ENCODE results near the gene HOXB6.

DNA sequence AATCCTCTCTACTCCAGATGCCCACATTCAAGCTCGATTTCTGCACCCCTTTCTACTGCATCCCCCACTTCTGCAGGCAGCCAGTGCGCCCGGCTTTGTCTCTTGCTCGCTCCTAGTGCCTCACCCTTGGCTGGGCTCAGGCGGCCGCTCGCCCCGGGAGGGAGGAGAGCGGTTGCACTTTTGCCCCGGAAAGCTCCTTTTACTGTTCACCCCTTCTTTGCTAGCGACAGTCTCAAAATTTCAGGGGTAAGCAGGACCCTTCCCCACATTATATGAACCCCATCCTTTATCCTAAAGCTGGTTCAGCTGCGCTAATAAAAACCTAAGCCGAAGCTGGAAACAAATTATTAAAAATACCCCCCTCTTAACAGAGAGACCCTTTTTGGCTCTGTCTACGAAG, 12.2 kb downstream of the HOXB6 start:
- TF ChIP-seq CTCF (conservative IDR thresholded peaks at IDR 0.05; ENCODE audit: low read length) = no peak
- no peak for TF ChIP-seq EZH2phosphoT487 (IDR thresholded peaks at IDR 0.05; ENCODE audit: borderline replicate concordance)

Measured in Loucy (cell line).